Suprapubic skin (tissue), 4 donors: Measurements from ENCODE around the gene IL1RAPL2. TPM values are rescaled to one million over a fixed set of nuclear protein-coding genes. Genes with fewer than 3 reads are reported as not detected.

Source experiments
- DNase-seq, 2 donors: peaks; one replicate each; pipeline ENCODE4 v3.0.0-alpha.2; 2019; ENCODE audit warnings: low spot score in 2 of 2
- H3K27ac ChIP-seq: fragments of 200-600 bp; sonication (generic); one replicate; pipeline ENCODE4 v1.5.1; 2019
- H3K27me3 ChIP-seq: fragments of 200-600 bp; sonication (generic); one replicate; pipeline ENCODE4 v1.5.1; 2019
- H3K36me3 ChIP-seq: fragments of 200-600 bp; sonication (generic); one replicate; pipeline ENCODE4 v1.5.1; 2019
- H3K4me1 ChIP-seq: fragments of 200-600 bp; sonication (generic); one replicate; pipeline ENCODE4 v1.5.1; 2019
- H3K4me3 ChIP-seq: fragments of 200-600 bp; sonication (generic); one replicate; pipeline ENCODE4 v1.5.1; 2019; ENCODE audit warnings: mild to moderate bottlenecking
- H3K9me3 ChIP-seq: fragments of 200-600 bp; sonication (generic); one replicate; pipeline ENCODE4 v1.5.1; 2019
- EP300 ChIP-seq: sonication (generic); formaldehyde crosslinking; IDR thresholded peaks from one replicate; pipeline ENCODE4 v1.6.1; 2017; ENCODE audit warnings: antibody characterized with exemption
- POLR2A ChIP-seq, 2 donors: fragments of 450-650 bp; IDR thresholded peaks; one replicate each; pipeline ENCODE4 v1.6.1; 2017; ENCODE audit warnings: antibody characterized with exemption in 2 of 2, mild to moderate bottlenecking in 2 of 2, moderate library complexity in 2 of 2
- POLR2AphosphoS5 ChIP-seq, 3 donors: sonication (generic); formaldehyde crosslinking; IDR thresholded peaks; one replicate each; pipeline ENCODE4 v1.6.1; 2017; ENCODE audit warnings: antibody characterized with exemption in 3 of 3
- WGBS: methylation state at CpG from one replicate; pipeline ENCODE4 v1.1.5; 2018; 5-methylcytosine and 5-hydroxymethylcytosine counted together
- total RNA-seq, 4 donors: library from RNA; depleted of rRNA; stranded (reverse); fragments of >200 nt; gene quantifications; one replicate each; pipeline ENCODE4 v1.1.0, GENCODE V29; 2016
- TF ChIP-seq, protein P1 (sequence below), 2 donors: fragments of 200-600 bp in 1 of 2; fragments of 450-650 bp in 1 of 2; sonication (generic) in 1 of 2; IDR thresholded peaks; one replicate each; pipeline ENCODE4 v1.5.1; 2016 to 2019; ENCODE audit warnings: antibody characterized with exemption in 2 of 2, mild to moderate bottlenecking in 1 of 2, moderate library complexity in 1 of 2

IL1RAPL2 gene
- total RNA-seq, 4 donors from 2014 or later: 0.21 to 0.42 (median 0.25) TPM; not detected in 1

DNA sequence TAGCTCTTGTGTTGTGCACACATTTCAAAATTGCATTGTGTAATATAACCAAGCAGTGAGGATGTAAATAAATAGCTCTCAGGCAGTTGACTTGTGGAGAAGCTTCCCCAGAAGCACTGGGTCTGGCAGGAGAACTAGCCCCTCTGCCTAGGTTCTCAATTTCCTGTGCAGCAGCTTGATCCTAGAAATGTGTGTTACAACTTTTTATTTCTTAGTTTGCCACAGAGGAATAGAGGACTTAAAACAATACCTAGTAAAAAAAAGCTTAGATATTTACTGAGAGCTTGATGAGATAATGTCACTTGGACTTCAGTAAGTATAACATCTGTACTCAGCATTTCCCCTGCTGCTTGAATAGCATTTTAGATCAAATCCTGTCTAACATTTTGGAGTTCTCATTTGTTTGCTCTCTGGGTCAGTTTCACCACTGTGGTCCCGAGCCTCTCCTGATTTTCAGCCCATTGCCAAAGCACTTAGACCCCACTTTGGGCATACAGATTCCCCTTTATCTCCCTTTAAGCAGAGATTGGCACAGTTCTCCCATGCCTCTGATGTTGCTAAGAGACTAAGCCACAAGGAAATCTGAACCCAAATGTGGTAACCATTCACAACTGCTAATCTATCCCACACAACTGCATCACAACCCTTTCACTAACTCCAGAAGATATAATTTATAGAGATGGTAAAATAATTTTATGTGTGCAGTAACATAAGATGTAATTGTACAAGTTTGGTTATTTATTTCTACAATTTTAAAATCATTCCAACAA, 1158.2 kb downstream of the IL1RAPL2 start:
- Histone ChIP-seq H3K36me3 (no peaks in the 10 kb centered on the region), H3K27ac (no peak overlapping the region), H3K9me3 (no peaks in the 10 kb centered on the region), H3K4me3 (no peak overlapping the region), H3K27me3 (no peaks in the 10 kb centered on the region), H3K4me1 (no peaks in the 10 kb centered on the region)
- TF ChIP-seq, protein P1, sequence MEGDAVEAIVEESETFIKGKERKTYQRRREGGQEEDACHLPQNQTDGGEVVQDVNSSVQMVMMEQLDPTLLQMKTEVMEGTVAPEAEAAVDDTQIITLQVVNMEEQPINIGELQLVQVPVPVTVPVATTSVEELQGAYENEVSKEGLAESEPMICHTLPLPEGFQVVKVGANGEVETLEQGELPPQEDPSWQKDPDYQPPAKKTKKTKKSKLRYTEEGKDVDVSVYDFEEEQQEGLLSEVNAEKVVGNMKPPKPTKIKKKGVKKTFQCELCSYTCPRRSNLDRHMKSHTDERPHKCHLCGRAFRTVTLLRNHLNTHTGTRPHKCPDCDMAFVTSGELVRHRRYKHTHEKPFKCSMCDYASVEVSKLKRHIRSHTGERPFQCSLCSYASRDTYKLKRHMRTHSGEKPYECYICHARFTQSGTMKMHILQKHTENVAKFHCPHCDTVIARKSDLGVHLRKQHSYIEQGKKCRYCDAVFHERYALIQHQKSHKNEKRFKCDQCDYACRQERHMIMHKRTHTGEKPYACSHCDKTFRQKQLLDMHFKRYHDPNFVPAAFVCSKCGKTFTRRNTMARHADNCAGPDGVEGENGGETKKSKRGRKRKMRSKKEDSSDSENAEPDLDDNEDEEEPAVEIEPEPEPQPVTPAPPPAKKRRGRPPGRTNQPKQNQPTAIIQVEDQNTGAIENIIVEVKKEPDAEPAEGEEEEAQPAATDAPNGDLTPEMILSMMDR (IDR thresholded peaks at IDR 0.05): no peak
- TF ChIP-seq POLR2AphosphoS5 (IDR thresholded peaks at IDR 0.05): no peak
- no peak for TF ChIP-seq POLR2A (IDR thresholded peaks at IDR 0.05)
- no peak for TF ChIP-seq EP300
- DNase-seq: no peak
- 40% methylated on average over 1 of the region's 1 CpG for WGBS

DNA sequence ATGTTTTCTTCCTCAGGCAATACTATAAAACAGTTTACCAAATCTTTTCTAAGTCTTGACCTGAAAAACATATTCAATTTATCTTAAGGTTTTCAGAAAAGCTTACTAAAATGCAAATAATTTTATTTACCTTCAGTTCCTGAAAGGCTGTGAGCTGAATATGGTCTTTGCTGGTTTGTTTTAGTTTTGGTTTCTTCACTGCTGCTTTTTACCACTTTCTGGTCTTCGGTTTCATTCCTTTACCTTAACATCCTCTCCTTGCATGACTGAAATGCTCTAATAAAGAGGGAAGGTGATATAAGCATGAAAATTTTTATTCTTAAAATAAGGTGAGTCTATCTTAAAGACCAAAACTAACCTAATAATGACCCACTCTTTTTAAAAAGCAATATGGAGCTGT, 1159.2 kb downstream of the IL1RAPL2 start:
- TF ChIP-seq EP300 (no peak), POLR2AphosphoS5 (IDR thresholded peaks at IDR 0.05) (no peak), POLR2A (IDR thresholded peaks at IDR 0.05) (no peak)
- TF ChIP-seq, protein P1 (IDR thresholded peaks at IDR 0.05): no peak
- Histone ChIP-seq H3K27ac (no peak overlapping the region), H3K27me3 (no peaks in the 10 kb centered on the region), H3K4me1 (no peaks in the 10 kb centered on the region), H3K9me3 (no peaks in the 10 kb centered on the region), H3K4me3 (no peak overlapping the region), H3K36me3 (no peaks in the 10 kb centered on the region)
- WGBS: 87% methylated on average over 1 of the region's 1 CpG
- no peak for DNase-seq

DNA sequence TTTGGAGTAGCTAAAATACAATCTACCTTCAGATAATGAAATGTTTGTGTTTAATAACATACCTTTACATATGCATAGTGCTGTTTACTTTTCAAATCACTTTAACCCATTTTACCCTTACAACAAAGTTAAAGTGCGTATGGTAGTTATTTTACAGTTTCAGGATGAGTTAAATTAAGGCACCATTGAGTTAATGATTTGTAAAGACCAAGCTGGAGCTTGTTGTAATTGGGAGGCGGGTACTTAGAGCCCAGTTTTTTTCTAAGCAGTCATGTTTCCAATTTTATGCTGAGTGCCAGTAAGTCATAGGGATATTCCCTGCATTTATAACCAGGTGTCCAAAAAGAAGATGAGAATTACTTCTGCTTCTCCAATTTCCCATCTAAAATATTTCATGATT, 1172.2 kb downstream of the IL1RAPL2 start:
- Histone ChIP-seq H3K27me3 (no peaks in the 10 kb centered on the region), H3K4me3 (no peak overlapping the region), H3K4me1 (no peaks in the 10 kb centered on the region), H3K9me3 (no peaks in the 10 kb centered on the region), H3K27ac (no peak overlapping the region), H3K36me3 (no peaks in the 10 kb centered on the region)
- TF ChIP-seq EP300 (no peak), POLR2AphosphoS5 (IDR thresholded peaks at IDR 0.05) (no peak)
- WGBS: 61% methylated on average over 2 of the region's 2 CpGs
- DNase-seq: no peak

DNA sequence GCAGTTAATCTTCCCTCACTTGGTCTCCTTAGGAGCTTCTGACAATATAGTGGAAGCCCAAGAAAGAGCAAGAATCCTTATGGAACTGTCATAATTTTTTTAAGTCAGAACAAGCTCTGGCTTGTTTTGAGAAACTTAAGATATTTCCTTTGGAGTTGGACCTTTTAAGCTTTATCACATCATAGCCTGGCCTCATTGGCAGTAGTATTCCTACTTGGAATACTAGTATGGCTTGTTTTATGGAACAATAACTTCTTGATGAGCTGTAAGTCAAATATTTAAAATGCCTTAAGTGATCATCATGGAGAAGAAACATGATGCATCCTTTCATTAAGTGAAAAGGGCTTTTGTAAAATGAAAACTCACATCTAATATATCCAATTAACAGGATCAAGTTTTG, 1178.3 kb downstream of the IL1RAPL2 start:
- TF ChIP-seq POLR2AphosphoS5 (IDR thresholded peaks at IDR 0.05): no peak
- H3K4me3 ChIP-seq: no peak overlapping the region
- H3K27ac ChIP-seq: no peak overlapping the region
- H3K9me3 ChIP-seq: no peaks in the 10 kb centered on the region
- H3K4me1 ChIP-seq: no peaks in the 10 kb centered on the region
- no peak for DNase-seq
- H3K27me3 ChIP-seq: no peaks in the 10 kb centered on the region
- H3K36me3 ChIP-seq: no peaks in the 10 kb centered on the region

DNA sequence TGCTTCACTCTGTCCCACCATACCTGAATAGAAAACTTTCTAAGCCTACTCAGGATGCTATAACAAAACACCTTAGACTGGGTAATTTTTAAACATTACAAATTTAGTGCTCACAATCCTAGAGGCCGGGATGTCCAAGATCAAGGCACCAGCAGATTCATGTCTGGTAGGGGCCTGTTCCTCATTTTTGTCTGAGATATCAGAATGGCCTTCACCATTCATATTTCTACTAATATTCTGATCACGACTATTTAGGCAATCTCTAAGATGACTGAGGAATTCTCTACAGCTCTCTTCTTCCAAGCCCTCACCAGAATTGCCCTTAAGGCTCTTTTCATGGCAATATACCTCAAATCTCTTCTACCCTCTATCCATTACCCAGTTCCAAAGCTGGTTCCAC, 1178.9 kb downstream of the IL1RAPL2 start:
- TF ChIP-seq POLR2A (IDR thresholded peaks at IDR 0.05) (no peak), EP300 (no peak), POLR2AphosphoS5 (IDR thresholded peaks at IDR 0.05) (no peak)
- Histone ChIP-seq H3K27me3 (no peaks in the 10 kb centered on the region), H3K4me3 (no peak overlapping the region), H3K4me1 (no peaks in the 10 kb centered on the region), H3K9me3 (no peaks in the 10 kb centered on the region), H3K27ac (no peak overlapping the region), H3K36me3 (no peaks in the 10 kb centered on the region)
- WGBS: 68% methylated on average over 2 of the region's 2 CpGs
- no peak for DNase-seq

DNA sequence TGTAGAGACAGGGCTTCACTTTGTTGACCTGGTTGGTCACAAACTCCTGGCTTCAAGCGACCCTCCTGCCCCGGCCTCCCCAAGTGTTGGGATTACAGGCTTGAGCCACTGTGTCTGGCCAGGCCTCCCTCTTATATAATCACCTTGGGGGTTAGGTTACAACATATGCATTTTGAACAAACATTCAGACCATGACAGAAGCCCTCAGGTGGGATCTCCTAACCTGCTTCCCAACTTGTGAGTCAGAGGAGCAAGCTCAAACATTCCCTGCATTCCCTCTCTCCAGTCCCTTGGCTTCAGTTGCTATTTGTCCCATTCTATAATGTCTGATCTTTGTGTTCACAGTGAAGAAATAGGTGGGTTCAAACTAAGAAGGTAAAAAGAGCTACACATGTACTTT, 1179.9 kb downstream of the IL1RAPL2 start:
- TF ChIP-seq POLR2A (IDR thresholded peaks at IDR 0.05) (no peak), EP300 (no peak), POLR2AphosphoS5 (IDR thresholded peaks at IDR 0.05) (no peak)
- TF ChIP-seq, protein P1 (IDR thresholded peaks at IDR 0.05): no peak
- Histone ChIP-seq H3K27me3 (no peaks in the 10 kb centered on the region), H3K27ac (no peak overlapping the region), H3K9me3 (no peaks in the 10 kb centered on the region), H3K4me1 (no peaks in the 10 kb centered on the region), H3K4me3 (no peak overlapping the region), H3K36me3 (no peaks in the 10 kb centered on the region)
- WGBS: 72% methylated on average over 2 of the region's 2 CpGs
- no peak for DNase-seq
